Activated CD4-positive, alpha-beta T cell treated with anti-CD3 and anti-CD28 coated beads, Interleukin-2, amount 10 ng/mL, durations not matched to agents 24 days and 14 days (primary cell): ENCODE data around the gene DESI2. TPM values are rescaled to one million over a fixed set of nuclear protein-coding genes. Genes with fewer than 3 reads are reported as not detected.
"Not testable (repeated sequence)": the region's sequence is repeated elsewhere in the genome, so short reads cannot be mapped to it uniquely, and the experiment has no call there.

Experiments used
- DNase-seq: peaks from one replicate; pipeline ENCODE4 v3.0.0; 2022
- H3K27ac Mint-ChIP-seq: one replicate; pipeline ENCODE4 v1.8.0; 2022; ENCODE audit warnings: mild to moderate bottlenecking, mixed read lengths
- H3K27me3 Mint-ChIP-seq: one replicate; pipeline ENCODE4 v1.8.0; 2022; ENCODE audit warnings: mixed read lengths
- H3K36me3 Mint-ChIP-seq: one replicate; pipeline ENCODE4 v1.8.0; 2022; ENCODE audit warnings: low read depth, mild to moderate bottlenecking, mixed read lengths
- H3K4me1 Mint-ChIP-seq: one replicate; pipeline ENCODE4 v1.8.0; 2021; ENCODE audit warnings: mixed read lengths
- H3K4me3 Mint-ChIP-seq: one replicate; pipeline ENCODE4 v1.8.0; 2022; ENCODE audit warnings: mild to moderate bottlenecking, moderate library complexity, mixed read lengths
- H3K9me3 Mint-ChIP-seq: one replicate; pipeline ENCODE4 v1.8.0; 2021; ENCODE audit warnings: mixed read lengths
- intact Hi-C: fragments of 100-400 bp; cut with micrococcal nuclease; formaldehyde crosslinking; loops from one replicate; pipeline ENCODE4 v1.15.1; 2023
- total RNA-seq: library from RNA; stranded (reverse); gene quantifications from 2 replicates; pipeline ENCODE4 v1.2.3, GENCODE V29; 2022

The DESI2 gene
- total RNA-seq, 1 donor from 2014 or later = 32.3 TPM

DNA sequence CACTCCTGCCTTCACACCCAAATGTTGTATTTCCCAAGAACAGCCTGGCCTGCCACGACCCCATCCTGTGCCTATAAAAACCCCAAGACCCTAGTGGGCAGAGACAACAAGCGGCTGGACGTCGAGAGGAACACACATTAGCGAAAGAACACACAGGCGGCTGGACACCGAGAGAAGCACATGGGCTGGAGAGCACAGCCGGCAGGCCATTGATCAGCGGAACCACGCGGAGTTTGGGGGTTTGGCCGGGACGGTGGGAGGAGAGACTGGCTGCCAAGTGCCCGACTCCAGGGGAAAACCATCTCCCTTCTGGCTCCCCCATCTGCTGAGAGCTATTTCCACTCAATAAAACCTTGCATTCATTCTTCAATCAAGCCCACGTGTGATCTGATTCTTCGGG, 10.4 kb upstream of the DESI2 start:
- Mint-ChIP-seq H3K9me3 (no peaks in the 10 kb centered on the region), H3K4me3 (no peak overlapping the region), H3K27me3 (peaks cover 10% of the 10 kb centered on the region), H3K27ac (no peak overlapping the region), H3K36me3 (no peaks in the 10 kb centered on the region), H3K4me1 (no peaks in the 10 kb centered on the region)
- no peak for DNase-seq
- intact Hi-C loops = no loop called here

DNA sequence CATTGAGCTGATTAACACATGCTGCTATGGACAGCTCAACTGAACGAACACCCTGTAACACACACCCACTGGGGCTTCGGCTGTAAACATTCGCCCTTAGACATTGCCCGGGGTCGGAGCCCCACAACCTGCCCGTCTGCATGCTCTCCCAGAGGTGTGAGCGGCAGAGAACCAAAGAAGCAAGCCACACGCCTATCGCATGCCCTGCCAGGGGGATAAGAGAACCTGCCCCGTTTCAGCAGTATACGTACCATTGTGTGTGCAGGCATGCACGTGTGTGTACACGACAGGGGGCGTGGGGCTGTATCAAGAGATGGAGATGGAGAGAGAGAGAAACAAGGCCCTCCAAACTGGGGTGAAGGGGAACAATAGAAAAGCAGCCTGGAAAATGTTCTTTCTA, 9.9 kb upstream of the DESI2 start:
- no peak for DNase-seq
- H3K4me1 Mint-ChIP-seq = no peaks in the 10 kb centered on the region
- no peaks in the 10 kb centered on the region for H3K9me3 Mint-ChIP-seq
- intact Hi-C loops = no loop called here
- no peak overlapping the region for H3K4me3 Mint-ChIP-seq
- no peak overlapping the region for H3K27ac Mint-ChIP-seq
- no peaks in the 10 kb centered on the region for H3K36me3 Mint-ChIP-seq
- H3K27me3 Mint-ChIP-seq = peaks cover 10% of the 10 kb centered on the region

DNA sequence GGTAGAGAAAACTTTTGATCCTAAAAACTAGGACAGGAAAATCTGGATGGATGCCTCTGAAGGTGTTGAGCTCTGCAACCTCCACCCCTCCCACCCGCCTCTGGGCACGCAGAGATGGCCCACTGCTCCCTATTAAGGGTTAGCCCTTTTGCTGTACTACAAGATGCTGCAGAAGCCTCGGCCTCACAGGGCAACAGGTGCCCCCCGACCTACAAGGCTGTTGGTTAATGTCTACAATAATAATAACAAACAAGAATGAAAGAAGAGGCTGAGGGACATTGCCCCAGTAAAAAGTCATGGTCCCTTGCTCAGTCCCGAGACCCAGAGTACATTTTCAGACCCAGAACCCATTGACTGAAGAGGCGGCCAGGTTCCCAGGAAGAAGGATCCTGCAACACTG, 7.5 kb upstream of the DESI2 start:
- Mint-ChIP-seq H3K36me3 (no peaks in the 10 kb centered on the region), H3K27me3 (peaks cover 10% of the 10 kb centered on the region), H3K9me3 (no peaks in the 10 kb centered on the region), H3K27ac (no peak overlapping the region), H3K4me1 (no peaks in the 10 kb centered on the region), H3K4me3 (no peak overlapping the region)
- intact Hi-C loops = no loop called here
- no peak for DNase-seq

DNA sequence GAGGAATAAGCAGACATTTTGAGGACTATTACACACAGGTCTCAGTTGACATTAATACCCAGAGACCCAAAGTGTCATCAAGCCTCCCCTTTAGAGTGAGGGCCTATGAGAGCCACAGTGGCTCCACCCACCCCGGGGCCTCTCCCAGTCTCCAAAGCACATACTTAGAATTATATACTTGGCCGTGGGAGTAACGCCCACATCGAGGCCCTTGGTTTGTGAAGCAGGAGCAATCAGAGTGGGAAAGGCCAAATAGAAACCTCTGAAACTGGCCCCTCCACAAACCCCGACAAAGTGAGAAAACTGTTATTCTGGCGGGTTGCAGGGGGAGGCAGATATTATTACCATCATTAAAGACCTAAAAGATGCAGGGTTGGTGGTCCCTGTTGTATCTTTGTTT, 7.0 kb upstream of the DESI2 start:
- no peaks in the 10 kb centered on the region for H3K4me1 Mint-ChIP-seq
- H3K4me3 Mint-ChIP-seq = no peak overlapping the region
- no peaks in the 10 kb centered on the region for H3K36me3 Mint-ChIP-seq
- H3K27me3 Mint-ChIP-seq = peaks cover 8% of the 10 kb centered on the region
- H3K9me3 Mint-ChIP-seq = no peaks in the 10 kb centered on the region
- intact Hi-C loops = no loop called here
- no peak overlapping the region for H3K27ac Mint-ChIP-seq
- no peak for DNase-seq

DNA sequence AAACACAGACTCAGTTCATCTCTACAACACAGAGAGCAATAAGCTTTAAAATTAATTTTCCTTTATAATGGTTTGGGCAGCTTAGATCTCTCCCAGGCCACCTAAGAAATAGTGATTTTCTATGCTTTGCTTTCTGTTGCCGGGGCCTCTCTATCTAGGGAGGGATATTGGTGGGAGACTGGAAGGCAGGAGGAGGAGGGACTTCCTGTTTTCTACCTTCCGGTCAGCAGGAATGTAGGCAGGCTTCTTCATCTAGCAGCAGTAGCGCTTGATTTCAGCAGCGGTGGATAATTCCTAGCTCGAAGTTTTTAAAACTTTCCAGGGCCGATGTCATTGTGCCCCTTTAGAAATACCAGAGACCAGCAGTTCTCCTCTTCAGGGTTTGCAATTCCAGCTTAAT, 5.1 kb upstream of the DESI2 start:
- intact Hi-C loops = no loop called here
- H3K4me1 Mint-ChIP-seq = peaks cover 9% of the 10 kb centered on the region
- H3K9me3 Mint-ChIP-seq = peaks cover 3% of the 10 kb centered on the region
- H3K36me3 Mint-ChIP-seq = no peaks in the 10 kb centered on the region
- no peak for DNase-seq
- no peak overlapping the region for H3K4me3 Mint-ChIP-seq
- H3K27me3 Mint-ChIP-seq = peaks cover 2% of the 10 kb centered on the region
- H3K27ac Mint-ChIP-seq = no peak overlapping the region

DNA sequence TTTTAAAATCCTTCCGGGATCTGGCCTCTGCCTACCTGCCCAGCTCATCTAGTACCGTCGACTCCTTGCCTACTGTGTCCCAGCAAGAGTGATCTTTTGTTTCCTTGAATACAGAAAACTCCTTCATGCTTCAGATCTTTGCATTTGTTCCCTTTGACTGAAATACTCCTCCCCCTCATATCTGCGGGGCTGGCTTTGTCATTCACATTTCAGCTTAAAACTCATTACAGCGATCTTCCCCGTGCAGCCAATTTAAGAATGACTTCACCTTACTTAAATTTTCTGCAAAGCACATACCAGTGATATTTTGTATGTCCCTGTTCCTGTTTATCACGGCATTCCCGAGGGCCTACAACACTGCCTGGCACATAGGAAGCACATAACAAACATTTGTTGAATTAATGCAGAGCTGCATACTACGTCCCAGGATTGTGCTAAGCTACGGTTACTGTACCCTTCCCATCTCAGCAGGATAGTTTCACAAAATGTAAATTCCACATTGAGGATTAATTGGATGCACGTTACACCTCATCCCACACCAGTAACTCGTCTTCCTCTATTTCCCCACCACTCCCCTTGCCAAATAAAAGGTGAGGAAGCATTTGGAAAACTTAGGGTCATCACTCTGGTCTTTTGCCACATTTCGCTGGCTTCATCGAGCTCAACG, 837 bp upstream of the DESI2 start:
- Mint-ChIP-seq H3K27me3 (no peaks in the 10 kb centered on the region), H3K36me3 (peaks cover 7% of the 10 kb centered on the region), H3K4me3 (peak overlapping the region; percentile 82), H3K27ac (peak overlapping the region; percentile 84), H3K4me1 (peaks cover 15% of the 10 kb centered on the region), H3K9me3 (peaks cover 3% of the 10 kb centered on the region)
- intact Hi-C loops = loop anchor here (1.0 to 5.0 kb wide), 11 partner anchors 52 to 1915 kb away; partner anchors contain the start of genes CNST, COX20, KIF26B and TFB2M
- DNase-seq = no peak

DNA sequence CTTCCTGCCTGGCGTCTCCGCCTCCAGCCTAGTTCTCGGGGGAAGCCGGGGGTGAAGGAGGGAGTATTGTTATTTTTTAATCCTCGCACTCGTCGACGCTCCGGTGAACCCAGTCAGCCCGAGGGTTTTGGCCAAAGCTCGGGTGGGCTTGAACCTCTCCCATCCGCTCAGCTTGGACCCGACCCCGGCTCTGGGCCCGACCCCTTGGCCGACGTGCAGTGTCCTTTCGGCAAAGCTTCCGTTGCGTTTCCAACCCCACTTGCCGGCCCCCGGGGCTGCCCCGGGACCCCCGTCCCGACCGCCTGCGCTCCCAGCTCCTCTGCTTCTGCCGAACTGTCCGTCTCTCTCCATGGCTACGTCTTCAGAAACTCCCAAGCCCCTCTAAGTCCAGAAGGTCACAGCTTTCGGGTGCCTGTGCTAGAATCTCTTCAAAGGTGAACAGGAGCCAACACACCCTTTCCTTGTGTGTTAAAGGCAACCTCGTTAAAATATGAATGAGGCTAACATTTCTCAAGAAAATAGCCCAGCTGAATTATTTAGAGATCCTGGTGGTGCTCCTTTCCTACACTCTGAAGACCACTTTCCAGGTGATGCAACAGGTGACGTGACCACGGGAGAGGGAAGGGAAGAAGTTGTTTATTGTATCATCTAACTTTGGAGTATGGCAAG, 647 bp downstream of the DESI2 start:
- intact Hi-C loops = loop anchor here (2.0 to 5.0 kb wide), 6 partner anchors 75 to 1913 kb away; partner anchors contain the start of genes CNST, KIF26B and TFB2M
- Mint-ChIP-seq H3K4me3 (no peak overlapping the region), H3K27me3 (no peaks in the 10 kb centered on the region), H3K27ac (no peak overlapping the region), H3K4me1 (peaks cover 29% of the 10 kb centered on the region), H3K9me3 (peaks cover 3% of the 10 kb centered on the region), H3K36me3 (peaks cover 21% of the 10 kb centered on the region)
- peak; percentile 65 for DNase-seq

DNA sequence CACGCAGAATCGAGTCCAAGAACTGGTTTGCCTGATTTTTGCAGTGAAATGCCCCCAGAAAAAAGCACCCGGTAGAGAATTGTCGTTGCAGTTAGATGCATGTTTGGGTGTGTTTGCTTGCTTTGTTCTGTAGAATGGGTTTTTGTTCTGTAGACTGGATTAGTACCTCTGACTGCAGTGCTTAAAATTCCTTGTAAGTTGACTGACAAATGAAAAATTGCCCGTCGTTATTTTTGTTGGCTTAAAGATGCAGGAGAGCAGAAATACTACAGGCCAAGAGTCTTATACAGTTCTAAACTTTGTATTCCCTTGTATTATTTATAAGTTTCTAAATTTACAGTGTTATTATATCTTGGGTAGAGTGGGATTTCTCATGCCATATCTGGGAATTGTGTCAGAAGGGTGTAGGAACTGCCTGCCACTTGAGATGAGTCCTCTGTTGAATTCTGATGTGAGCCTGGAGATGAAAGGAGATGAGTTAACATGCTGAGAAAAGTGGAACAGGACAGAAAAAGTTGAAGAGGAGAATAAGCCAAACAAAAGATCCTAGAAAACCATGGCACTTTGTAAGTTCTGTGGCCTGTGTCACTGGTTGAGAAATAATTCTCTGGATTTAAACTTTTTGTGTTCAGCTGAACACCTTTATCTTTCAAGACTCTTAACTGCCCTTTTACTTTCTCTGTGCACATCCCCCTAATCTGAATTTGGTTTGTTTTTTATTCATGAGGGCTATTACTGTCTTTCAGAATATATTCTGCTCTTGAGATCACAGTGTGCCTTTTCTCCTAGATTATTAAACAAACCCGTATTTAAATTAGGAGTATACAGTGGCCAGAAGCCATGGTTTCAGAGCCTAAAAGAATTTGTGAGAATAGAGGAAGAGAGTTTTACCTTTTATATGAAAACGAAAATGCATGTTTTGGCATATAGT, 1.4 kb downstream of the DESI2 start:
- H3K27ac Mint-ChIP-seq = no peak overlapping the region
- peaks cover 3% of the 10 kb centered on the region for H3K9me3 Mint-ChIP-seq
- no peak overlapping the region for H3K4me3 Mint-ChIP-seq
- peaks cover 33% of the 10 kb centered on the region for H3K4me1 Mint-ChIP-seq
- no peaks in the 10 kb centered on the region for H3K27me3 Mint-ChIP-seq
- no peak for DNase-seq
- intact Hi-C loops = loop anchor here (5.0 kb wide), 3 partner anchors 337 to 1552 kb away; partner anchors contain the start of gene KIF26B
- H3K36me3 Mint-ChIP-seq = peaks cover 26% of the 10 kb centered on the region

DNA sequence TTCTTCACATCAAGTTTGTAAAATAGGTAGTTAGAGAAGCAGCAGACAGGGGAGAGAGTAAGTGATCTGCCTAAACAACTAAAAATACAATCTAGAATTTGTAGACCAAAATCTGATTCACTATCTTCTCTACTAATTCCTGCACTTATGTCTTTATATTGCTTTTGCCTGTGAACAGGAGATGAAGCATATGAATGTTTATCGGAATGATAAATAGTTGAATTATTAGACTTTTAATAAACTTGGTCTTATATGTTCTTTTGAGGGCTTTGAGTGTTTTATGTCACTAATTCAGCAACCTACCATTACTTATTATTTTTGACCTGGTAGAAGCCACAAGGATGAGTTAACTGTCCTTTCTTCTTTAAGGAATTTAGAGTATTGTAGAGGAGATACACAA, 2.3 kb downstream of the DESI2 start:
- peaks cover 32% of the 10 kb centered on the region for H3K36me3 Mint-ChIP-seq
- no peaks in the 10 kb centered on the region for H3K27me3 Mint-ChIP-seq
- intact Hi-C loops = no loop called here
- H3K4me1 Mint-ChIP-seq = peaks cover 34% of the 10 kb centered on the region
- no peak for DNase-seq
- no peak overlapping the region for H3K4me3 Mint-ChIP-seq
- H3K9me3 Mint-ChIP-seq = peaks cover 3% of the 10 kb centered on the region
- no peak overlapping the region for H3K27ac Mint-ChIP-seq

DNA sequence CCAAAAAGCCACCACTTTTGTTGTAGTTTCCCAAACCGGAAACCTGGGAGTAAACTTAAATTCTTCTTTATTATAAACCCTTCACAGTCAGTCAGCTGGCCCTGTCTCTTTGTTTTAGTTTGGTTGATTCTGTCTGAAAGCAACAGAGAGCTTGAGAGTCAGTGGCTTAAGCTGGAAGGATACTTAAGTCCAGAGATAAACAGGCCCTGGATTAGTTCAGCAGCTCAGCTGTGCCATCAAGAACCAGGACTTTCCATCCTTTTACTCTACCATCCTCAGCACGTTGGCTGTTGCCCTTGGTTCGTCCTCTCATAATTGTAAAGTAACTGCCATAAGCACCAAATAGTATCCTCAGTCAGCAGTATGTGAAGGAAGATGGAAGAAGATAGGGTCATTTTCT, 4.5 kb downstream of the DESI2 start:
- Mint-ChIP-seq H3K4me1 (peaks cover 26% of the 10 kb centered on the region), H3K9me3 (no peaks in the 10 kb centered on the region), H3K36me3 (peaks cover 37% of the 10 kb centered on the region), H3K27ac (no peak overlapping the region), H3K27me3 (no peaks in the 10 kb centered on the region), H3K4me3 (no peak overlapping the region)
- intact Hi-C loops = no loop called here
- no peak for DNase-seq

DNA sequence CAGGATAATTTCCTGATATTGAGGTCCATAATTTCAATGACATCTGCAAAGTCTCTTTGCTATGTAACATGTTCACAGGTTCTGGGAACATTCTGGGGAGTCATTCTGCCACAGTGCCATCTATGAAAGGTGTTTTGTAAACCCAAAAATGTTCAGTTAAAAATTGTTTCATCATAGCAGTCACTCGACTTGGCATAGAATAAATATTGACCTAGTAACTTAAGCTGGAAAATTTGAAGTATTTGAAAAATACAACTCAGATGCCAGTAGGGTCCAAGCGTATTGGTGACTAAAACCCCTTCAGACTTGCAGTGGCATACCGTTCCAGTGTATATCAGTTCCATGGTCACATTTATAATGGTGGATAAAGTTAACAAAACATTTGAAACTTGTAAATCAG, 6.8 kb downstream of the DESI2 start:
- no peak overlapping the region for H3K27ac Mint-ChIP-seq

DNA sequence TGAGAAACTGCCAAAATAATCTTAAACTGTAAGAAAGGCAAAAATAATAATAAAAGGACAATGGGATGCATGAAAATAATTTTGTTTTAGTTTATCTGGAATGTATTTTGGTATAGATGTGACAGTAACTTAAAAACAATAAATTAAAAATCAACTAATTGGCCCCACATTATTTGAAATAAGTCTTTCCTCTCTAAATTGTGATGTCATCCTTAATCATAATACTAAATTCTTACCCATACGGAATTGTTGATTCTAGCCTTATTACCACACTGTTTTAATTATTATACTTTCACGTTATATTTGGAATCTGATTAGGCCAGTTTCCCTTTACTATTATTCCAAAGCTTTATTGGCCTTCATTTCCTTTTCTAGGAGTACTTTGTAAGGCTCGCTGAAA, 7.7 kb downstream of the DESI2 start:
- no peak overlapping the region for H3K27ac Mint-ChIP-seq
- peaks cover 41% of the 10 kb centered on the region for H3K36me3 Mint-ChIP-seq
- H3K9me3 Mint-ChIP-seq = no peaks in the 10 kb centered on the region
- no peak for DNase-seq
- intact Hi-C loops = no loop called here
- H3K27me3 Mint-ChIP-seq = no peaks in the 10 kb centered on the region
- no peak overlapping the region for H3K4me3 Mint-ChIP-seq
- H3K4me1 Mint-ChIP-seq = peaks cover 29% of the 10 kb centered on the region

More for the DNA sequence above, 6.8 kb downstream of the DESI2 start:
- Mint-ChIP-seq H3K4me1 (peaks cover 29% of the 10 kb centered on the region), H3K9me3 (no peaks in the 10 kb centered on the region), H3K4me3 (no peak overlapping the region), H3K27me3 (no peaks in the 10 kb centered on the region), H3K36me3 (peaks cover 41% of the 10 kb centered on the region)
- intact Hi-C loops = no loop called here
- no peak for DNase-seq

DNA sequence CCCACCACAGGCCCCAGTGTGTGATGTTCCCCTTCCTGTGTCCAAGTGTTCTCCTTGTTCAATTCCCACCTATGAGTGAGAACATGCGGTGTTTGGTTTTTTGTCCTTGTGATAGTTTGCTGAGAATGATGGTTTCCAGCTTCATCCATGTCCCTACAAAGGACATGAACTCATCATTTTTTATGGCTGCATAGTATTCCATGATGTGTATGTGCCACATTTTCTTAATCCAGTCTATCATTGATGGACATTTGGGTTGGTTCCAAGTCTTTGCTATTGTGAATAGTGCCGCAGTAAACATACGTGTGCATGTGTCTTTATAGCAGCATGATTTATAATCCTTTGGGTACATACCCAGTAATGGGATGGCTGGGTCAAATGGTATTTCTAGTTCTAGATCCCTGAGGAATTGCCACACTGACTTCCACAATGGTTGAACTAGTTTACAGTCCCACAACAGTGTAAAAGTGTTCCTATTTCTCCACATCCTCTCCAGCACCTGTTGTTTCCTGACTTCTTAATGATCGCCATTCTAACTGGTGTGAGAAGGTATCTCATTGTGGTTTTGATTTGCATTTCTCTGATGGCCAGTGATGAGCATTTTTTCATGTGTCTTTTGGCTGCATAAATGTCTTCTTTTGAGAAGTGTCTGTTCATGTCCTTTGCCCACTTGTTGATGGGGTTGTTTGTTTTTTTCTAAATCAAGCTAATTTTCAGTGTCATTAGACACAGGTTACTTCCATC, 8.8 kb downstream of the DESI2 start:
- H3K27ac Mint-ChIP-seq, H3K4me3 Mint-ChIP-seq, H3K9me3 Mint-ChIP-seq, DNase-seq, intact Hi-C loops, H3K27me3 Mint-ChIP-seq: not testable (repeated sequence)
- H3K36me3 Mint-ChIP-seq = peaks cover 37% of the 10 kb centered on the region
- peaks cover 24% of the 10 kb centered on the region for H3K4me1 Mint-ChIP-seq
